ENCODE measurements around the gene SCAMP3.

DNA sequence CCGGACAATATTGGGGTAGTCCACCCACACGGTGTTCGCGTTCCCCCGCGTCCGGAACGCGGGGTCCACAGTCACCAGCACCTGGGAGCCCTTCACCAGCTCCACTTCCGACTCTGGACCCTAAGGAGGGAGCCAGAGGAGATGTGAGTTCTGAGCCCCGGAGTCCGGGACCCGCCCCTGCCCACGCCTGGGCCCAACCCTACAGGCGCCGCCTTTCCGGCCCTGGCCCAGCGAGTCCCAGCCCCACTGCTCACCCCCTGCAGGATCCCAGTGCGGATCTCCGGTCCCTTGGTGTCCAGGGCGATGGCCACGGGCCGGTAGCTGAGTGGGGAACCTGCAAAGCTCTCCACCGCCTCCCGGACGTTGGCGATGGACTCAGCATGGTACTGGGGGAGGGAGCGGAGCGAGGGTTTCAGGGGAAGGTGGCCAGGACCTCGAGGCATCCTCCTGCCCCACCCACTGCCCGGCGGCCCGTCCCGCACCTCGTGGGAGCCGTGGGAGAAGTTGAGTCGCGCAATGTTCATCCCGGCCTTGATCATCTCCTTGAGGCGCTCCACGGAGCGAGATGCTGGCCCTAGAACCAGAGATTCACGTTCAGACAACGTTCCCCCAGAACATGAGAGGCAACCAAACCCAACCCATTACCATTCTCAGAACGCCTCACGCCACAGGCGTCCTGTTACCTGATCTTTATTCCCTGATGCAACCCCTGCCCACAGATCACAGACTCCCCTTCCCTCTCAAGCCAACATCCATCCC is 33.2 kb upstream of the SCAMP3 start:
- TF ChIP-seq, protein P1, sequence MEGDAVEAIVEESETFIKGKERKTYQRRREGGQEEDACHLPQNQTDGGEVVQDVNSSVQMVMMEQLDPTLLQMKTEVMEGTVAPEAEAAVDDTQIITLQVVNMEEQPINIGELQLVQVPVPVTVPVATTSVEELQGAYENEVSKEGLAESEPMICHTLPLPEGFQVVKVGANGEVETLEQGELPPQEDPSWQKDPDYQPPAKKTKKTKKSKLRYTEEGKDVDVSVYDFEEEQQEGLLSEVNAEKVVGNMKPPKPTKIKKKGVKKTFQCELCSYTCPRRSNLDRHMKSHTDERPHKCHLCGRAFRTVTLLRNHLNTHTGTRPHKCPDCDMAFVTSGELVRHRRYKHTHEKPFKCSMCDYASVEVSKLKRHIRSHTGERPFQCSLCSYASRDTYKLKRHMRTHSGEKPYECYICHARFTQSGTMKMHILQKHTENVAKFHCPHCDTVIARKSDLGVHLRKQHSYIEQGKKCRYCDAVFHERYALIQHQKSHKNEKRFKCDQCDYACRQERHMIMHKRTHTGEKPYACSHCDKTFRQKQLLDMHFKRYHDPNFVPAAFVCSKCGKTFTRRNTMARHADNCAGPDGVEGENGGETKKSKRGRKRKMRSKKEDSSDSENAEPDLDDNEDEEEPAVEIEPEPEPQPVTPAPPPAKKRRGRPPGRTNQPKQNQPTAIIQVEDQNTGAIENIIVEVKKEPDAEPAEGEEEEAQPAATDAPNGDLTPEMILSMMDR (IDR thresholded peaks at IDR 0.05; ENCODE audit: low read depth, low read length, missing input control), result no peak
- TF ChIP-seq RXRA (IDR thresholded peaks at IDR 0.05) (no peak), GABPA (IDR thresholded peaks at IDR 0.05 in 1 of 2, conservative IDR thresholded peaks at IDR 0.05 in 1 of 2) (no peak), YY1 (IDR thresholded peaks at IDR 0.05) (no peak), JUND (IDR thresholded peaks at IDR 0.05) (no peak)
- TF ChIP-seq, protein P2, sequence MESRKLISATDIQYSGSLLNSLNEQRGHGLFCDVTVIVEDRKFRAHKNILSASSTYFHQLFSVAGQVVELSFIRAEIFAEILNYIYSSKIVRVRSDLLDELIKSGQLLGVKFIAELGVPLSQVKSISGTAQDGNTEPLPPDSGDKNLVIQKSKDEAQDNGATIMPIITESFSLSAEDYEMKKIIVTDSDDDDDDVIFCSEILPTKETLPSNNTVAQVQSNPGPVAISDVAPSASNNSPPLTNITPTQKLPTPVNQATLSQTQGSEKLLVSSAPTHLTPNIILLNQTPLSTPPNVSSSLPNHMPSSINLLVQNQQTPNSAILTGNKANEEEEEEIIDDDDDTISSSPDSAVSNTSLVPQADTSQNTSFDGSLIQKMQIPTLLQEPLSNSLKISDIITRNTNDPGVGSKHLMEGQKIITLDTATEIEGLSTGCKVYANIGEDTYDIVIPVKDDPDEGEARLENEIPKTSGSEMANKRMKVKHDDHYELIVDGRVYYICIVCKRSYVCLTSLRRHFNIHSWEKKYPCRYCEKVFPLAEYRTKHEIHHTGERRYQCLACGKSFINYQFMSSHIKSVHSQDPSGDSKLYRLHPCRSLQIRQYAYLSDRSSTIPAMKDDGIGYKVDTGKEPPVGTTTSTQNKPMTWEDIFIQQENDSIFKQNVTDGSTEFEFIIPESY (IDR thresholded peaks at IDR 0.05), result no peak
- TF ChIP-seq, protein P3, sequence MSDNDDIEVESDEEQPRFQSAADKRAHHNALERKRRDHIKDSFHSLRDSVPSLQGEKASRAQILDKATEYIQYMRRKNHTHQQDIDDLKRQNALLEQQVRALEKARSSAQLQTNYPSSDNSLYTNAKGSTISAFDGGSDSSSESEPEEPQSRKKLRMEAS (IDR thresholded peaks at IDR 0.05), result no peak
- TF ChIP-seq, protein P4, sequence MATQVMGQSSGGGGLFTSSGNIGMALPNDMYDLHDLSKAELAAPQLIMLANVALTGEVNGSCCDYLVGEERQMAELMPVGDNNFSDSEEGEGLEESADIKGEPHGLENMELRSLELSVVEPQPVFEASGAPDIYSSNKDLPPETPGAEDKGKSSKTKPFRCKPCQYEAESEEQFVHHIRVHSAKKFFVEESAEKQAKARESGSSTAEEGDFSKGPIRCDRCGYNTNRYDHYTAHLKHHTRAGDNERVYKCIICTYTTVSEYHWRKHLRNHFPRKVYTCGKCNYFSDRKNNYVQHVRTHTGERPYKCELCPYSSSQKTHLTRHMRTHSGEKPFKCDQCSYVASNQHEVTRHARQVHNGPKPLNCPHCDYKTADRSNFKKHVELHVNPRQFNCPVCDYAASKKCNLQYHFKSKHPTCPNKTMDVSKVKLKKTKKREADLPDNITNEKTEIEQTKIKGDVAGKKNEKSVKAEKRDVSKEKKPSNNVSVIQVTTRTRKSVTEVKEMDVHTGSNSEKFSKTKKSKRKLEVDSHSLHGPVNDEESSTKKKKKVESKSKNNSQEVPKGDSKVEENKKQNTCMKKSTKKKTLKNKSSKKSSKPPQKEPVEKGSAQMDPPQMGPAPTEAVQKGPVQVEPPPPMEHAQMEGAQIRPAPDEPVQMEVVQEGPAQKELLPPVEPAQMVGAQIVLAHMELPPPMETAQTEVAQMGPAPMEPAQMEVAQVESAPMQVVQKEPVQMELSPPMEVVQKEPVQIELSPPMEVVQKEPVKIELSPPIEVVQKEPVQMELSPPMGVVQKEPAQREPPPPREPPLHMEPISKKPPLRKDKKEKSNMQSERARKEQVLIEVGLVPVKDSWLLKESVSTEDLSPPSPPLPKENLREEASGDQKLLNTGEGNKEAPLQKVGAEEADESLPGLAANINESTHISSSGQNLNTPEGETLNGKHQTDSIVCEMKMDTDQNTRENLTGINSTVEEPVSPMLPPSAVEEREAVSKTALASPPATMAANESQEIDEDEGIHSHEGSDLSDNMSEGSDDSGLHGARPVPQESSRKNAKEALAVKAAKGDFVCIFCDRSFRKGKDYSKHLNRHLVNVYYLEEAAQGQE (IDR thresholded peaks at IDR 0.05), result no peak
